Esophagus mucosa (tissue), 1 donor: ENCODE measurements around the gene STRN3. TPM values are rescaled to one million over a fixed set of nuclear protein-coding genes. Genes with fewer than 3 reads are reported as not detected.

Experiments
- ATAC-seq: fragments of 200-7000 bp; cut with Tn5 transposase; one replicate; pipeline ENCODE4 v1.9.1; 2020
- total RNA-seq: library from RNA; stranded (reverse); gene quantifications from one replicate; pipeline ENCODE4 v1.2.4, GENCODE V29; 2023
- donor health status: DM: yes; HTN: yes; CAD: no.

Gene STRN3
- total RNA-seq, 1 donor from 2014 or later: 24.5 TPM

DNA sequence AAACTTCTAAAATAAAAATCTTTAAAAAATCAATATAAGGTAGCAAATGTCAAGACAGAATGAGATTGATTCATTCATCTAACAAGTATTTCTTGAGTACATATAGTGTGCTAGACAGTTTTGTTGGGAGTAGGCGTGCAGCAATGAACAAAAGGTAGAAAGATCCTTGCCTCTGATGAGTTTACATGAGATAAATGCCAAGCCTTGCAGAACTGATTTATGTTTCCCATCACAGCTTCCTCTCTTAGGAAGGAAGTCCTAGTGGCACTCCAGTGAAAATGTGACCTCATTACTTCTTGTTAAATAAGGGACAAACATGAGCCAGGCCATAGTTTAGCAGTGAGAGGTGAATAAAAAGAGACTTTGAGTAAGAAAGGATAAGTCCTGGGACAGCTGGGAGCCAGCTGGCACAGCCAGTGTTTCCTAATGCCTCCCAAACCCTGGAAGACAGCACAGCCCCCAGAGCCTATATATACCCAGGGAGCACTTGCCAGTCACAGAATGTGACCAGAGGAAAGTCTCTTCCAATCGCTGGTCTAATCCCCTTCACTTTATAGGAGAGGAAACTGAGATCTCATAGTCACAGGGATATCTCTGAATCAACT is 156.5 kb downstream of the STRN3 start:
- no peak for ATAC-seq

- no peak for ATAC-seq
These were observed 157.4 kb downstream of the STRN3 start for GRCh38 chr14:30868736-30869135.

DNA sequence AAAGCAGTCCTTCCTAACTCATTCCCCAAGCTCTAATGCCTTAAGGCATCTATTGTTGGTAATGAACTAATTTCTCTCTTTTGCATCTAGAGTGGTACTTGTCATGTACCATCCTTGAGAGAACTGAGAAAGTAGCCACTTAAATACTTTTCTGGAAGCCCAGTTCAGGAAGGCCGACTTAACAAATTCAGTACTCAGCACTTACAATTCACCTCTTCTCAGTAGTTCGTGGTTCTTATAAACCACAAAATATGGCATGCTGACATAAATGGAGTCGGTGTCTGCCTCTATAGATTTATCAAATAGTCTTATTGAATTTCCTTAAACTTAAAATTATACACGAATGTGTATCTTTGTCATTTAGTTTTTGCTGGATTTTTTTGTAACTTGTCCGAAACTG is 161.2 kb downstream of the STRN3 start:
- no peak for ATAC-seq

- no peak for ATAC-seq
These were observed 165.0 kb downstream of the STRN3 start for GRCh38 chr14:30861200-30861599.

GRCh38 chr14:30855345-30856037 is 170.7 kb downstream of the STRN3 start:
- no peak for ATAC-seq

DNA sequence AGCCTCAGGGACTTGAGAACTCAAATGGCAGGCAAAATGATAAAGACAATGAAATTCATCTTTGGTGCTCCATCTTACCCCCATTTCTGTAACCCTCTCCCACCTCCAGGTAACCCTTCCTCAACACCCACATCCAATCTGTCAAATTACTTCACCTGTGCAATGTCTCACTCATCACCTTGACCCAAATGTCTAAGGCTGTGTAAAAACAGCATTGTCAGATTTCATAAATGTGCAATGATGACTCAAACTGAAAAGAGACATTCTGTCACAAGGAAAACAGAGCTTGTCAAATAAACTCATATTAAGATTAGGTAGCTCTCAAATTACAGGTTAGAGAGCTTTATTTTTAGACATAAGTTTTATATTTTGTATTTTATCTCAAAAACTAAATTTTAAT is 171.7 kb downstream of the STRN3 start:
- ATAC-seq: no peak

GRCh38 chr14:30853946-30854345 is 172.2 kb downstream of the STRN3 start:
- ATAC-seq: no peak

DNA sequence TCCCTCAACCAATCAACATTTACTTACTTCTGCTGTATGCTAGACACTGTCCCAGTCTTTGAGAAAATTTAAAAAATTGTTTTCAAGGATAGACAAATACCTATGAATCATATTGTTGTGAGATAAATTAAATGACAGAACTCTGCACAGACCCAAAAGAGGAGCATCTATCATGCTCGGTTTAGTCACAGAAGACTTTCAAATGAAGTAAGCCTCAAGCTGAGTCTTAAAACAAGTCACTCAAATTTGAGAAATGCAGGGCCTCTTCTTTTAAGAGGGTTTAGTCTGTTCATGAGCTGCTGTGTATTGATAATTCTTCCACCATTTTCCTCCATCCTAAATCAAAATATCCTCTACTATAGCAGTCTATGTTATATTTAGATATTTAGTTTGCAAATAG is 176.2 kb downstream of the STRN3 start:
- no peak for ATAC-seq

GRCh38 chr14:30849354-30849753 is 176.8 kb downstream of the STRN3 start:
- no peak for ATAC-seq

DNA sequence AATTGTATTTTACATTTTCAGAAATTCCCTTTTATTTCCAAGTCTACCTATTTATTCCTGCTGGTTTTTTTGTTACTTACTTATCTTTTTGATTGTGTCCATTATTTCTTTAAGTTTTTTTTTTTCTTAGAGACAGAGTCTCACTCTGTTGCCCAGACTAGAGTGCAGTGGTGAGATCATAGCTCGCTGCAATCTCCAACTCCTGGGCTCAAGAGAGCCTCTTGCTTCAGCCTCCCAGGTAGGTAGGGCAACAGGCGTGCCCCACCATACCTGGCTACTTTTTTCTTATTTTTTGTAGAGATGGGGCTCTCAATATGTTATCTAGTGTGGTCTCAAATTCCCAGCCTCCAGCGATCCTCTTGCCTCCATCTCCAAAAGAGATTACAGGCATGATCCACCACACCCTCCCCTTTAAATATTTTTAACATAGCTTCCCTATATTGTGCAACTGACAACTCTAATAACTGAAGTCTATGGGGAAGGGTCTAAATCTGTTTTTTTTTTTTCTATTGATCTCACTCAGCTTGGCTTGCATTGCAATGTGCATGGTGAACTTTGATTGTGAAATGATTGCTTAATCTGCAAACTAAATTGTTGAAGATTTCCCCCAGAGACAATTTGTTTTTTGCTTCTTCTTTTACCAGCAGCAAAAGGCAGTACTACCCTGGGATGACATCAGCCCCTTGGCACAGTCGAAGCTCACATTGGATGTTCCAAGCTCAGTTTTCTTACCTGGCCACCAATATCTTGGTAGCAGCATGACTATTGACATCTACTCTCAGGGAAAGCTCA is 177.5 kb downstream of the STRN3 start:
- no peak for ATAC-seq

Other genes starting within 250 kb of the STRN3 start
- 0.12 TPM for gene COCH, start 151.8 kb downstream of the STRN3 start, total RNA-seq
- gene AP4S1, start 730 bp downstream of the STRN3 start, total RNA-seq: 5.1 TPM
- 174 TPM for gene HECTD1, start 181.4 kb upstream of the STRN3 start, total RNA-seq